Tibial artery (tissue), 4 donors: ENCODE results near the gene LPGAT1.
"Not testable (repeated sequence)": the region's sequence is repeated elsewhere in the genome, so short reads cannot be mapped to it uniquely, and the experiment has no call there.

Source experiments
- DNase-seq, 2 donors: peaks; one replicate each; pipeline ENCODE4 v3.0.0-alpha.2; 2019
- H3K27ac ChIP-seq, 2 donors: fragments of 200-600 bp; sonication (generic) in 1 of 2; 1 replicate in 1 of 2; 2 replicates in 1 of 2; pipeline ENCODE4 v1.5.1; 2018 to 2019; ENCODE audit warnings: mild to moderate bottlenecking in 1 of 2
- H3K27me3 ChIP-seq, 2 donors: fragments of 200-600 bp; sonication (generic) in 1 of 2; one replicate each; pipeline versions ENCODE4 v1.5.1 to v1.6.0; 2016 to 2019
- H3K36me3 ChIP-seq, 3 donors: fragments of 200-600 bp; sonication (generic) in 2 of 3; one replicate each; pipeline ENCODE4 v1.5.1; 2016 to 2019; ENCODE audit warnings: mild to moderate bottlenecking in 2 of 3
- H3K4me1 ChIP-seq, 4 donors: fragments of 200-600 bp; sonication (generic) in 2 of 4; 1 replicate in 3 of 4; 2 replicates in 1 of 4; pipeline ENCODE4 v1.5.1; 2016 to 2019
- H3K4me3 ChIP-seq, 2 donors: fragments of 200-600 bp; sonication (generic) in 1 of 2; 1 replicate in 1 of 2; 2 replicates in 1 of 2; pipeline ENCODE4 v1.5.1; 2018 to 2019; ENCODE audit warnings: mild to moderate bottlenecking in 2 of 2
- H3K9me3 ChIP-seq, 3 donors: fragments of 200-600 bp; sonication (generic) in 1 of 3; one replicate each; pipeline ENCODE4 v1.5.1; 2016 to 2019
- CTCF ChIP-seq, 2 experiments: fragments of 200-600 bp in 1 of 2; fragments of 450-650 bp in 1 of 2; IDR thresholded peaks; one replicate each; pipeline ENCODE4 v1.5.1; 2017 to 2019; ENCODE audit warnings: antibody characterized with exemption in 2 of 2, mild to moderate bottlenecking in 1 of 2, moderate library complexity in 1 of 2
- intact Hi-C: fragments of 100-400 bp; cut with DNase I; formaldehyde crosslinking; loops from one replicate; pipeline ENCODE4 v1.15.0; 2023; ENCODE audit warnings: low total_unique reads

Gene LPGAT1

GRCh38 chr1:211698161-211699026, 132.2 kb downstream of the LPGAT1 start:
- no peaks in the 10 kb centered on the region for H3K36me3 ChIP-seq
- DNase-seq: peak; percentile 68 to 76
- H3K9me3 ChIP-seq: no peaks in the 10 kb centered on the region
- peaks cover 0 to 10% (median 8%) of the 10 kb centered on the region in 4 donors for H3K4me1 ChIP-seq
- peak; percentile 55 to 67 for TF ChIP-seq CTCF (IDR thresholded peaks at IDR 0.05)
- H3K27ac ChIP-seq: no peak overlapping the region
- H3K27me3 ChIP-seq: peaks cover 0 to 33% of the 10 kb centered on the region in 2 donors
- peak overlapping the region in 1 of 2 donors; percentile 14 for H3K4me3 ChIP-seq
- intact Hi-C loops: no loop called here

- Histone ChIP-seq H3K27ac (no peak overlapping the region), H3K9me3 (no peaks in the 10 kb centered on the region), H3K36me3 (no peaks in the 10 kb centered on the region), H3K4me1 (peaks cover 0 to 10% (median 8%) of the 10 kb centered on the region in 4 donors), H3K27me3 (peaks cover 0 to 33% of the 10 kb centered on the region in 2 donors), H3K4me3 (no peak overlapping the region)
- no peak for TF ChIP-seq CTCF (IDR thresholded peaks at IDR 0.05)
- DNase-seq: no peak
- intact Hi-C loops: no loop called here
Observed at GRCh38 chr1:211697356-211697755, 133.2 kb downstream of the LPGAT1 start.

- peaks cover 0 to 25% of the 10 kb centered on the region in 2 donors for H3K27me3 ChIP-seq
- peaks cover 0 to 10% (median 8%) of the 10 kb centered on the region in 4 donors for H3K4me1 ChIP-seq
- intact Hi-C loops: no loop called here
- no peaks in the 10 kb centered on the region for H3K36me3 ChIP-seq
- no peak for DNase-seq
- H3K4me3 ChIP-seq: no peak overlapping the region
- no peaks in the 10 kb centered on the region for H3K9me3 ChIP-seq
- H3K27ac ChIP-seq: no peak overlapping the region
- no peak for TF ChIP-seq CTCF (IDR thresholded peaks at IDR 0.05)
Observed at GRCh38 chr1:211695135-211695816, 135.3 kb downstream of the LPGAT1 start.

GRCh38 chr1:211693911-211694310, 136.7 kb downstream of the LPGAT1 start:
- intact Hi-C loops, H3K36me3 ChIP-seq, DNase-seq: not testable (repeated sequence)

More at GRCh38 chr1:211693911-211694310, 136.7 kb downstream of the LPGAT1 start:
- not testable (repeated sequence) for H3K4me3 ChIP-seq, H3K4me1 ChIP-seq, H3K27ac ChIP-seq, H3K9me3 ChIP-seq
- peaks cover 0 to 20% of the 10 kb centered on the region in 2 donors for H3K27me3 ChIP-seq
